Activated CD8-positive, alpha-beta memory T cell treated with anti-CD3 and anti-CD28 coated beads, Interleukin-2, amount 50 U/mL, for 1 hour (primary cell): Measurements from ENCODE around the gene CCR7.
"Not testable (repeated sequence)": the region's sequence is repeated elsewhere in the genome, so short reads cannot be mapped to it uniquely, and the experiment has no call there.

Source experiments
- DNase-seq: peaks from one replicate; pipeline ENCODE4 v3.0.0-alpha.2; 2020; ENCODE audit errors: extremely low read depth

Gene CCR7

DNA sequence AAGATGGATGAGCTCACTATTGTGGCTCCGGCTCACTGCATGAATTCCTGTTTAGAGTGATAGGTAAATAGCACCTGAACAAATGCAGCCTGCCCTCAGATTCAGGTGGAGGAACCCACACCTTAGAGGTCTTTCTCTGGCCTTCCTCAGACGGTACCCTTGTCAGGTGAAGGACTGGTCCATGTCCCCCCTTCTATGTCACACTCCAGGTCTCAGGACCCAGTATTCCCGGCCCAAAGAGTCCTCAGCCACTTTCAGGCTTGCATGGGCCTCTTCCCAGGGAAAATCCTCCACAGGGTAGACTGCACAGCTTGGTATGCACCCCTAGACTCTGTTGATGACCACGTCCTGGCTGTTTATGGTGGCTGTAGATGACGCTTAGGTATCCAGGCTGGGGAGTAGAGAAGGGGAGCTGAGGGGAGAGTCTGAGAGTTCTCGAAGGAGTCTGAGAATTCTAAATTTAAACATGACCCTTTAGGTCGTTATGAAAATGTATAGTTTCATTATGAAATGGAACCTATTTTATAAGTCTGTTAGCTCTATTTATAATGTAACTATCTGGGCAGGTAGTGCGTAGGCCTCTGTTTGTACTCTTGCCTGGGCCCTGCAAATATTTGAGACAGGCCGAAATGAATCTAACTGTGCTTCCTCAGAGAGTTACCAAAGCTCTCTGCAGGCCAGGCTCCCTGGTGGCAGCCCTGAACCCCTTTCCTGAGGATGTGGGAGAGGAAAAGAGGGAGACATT is 32.5 kb upstream of the CCR7 start:
- no peak for DNase-seq

GRCh38 chr17:40597156-40597555 is 31.9 kb upstream of the CCR7 start:
- no peak for DNase-seq

DNA sequence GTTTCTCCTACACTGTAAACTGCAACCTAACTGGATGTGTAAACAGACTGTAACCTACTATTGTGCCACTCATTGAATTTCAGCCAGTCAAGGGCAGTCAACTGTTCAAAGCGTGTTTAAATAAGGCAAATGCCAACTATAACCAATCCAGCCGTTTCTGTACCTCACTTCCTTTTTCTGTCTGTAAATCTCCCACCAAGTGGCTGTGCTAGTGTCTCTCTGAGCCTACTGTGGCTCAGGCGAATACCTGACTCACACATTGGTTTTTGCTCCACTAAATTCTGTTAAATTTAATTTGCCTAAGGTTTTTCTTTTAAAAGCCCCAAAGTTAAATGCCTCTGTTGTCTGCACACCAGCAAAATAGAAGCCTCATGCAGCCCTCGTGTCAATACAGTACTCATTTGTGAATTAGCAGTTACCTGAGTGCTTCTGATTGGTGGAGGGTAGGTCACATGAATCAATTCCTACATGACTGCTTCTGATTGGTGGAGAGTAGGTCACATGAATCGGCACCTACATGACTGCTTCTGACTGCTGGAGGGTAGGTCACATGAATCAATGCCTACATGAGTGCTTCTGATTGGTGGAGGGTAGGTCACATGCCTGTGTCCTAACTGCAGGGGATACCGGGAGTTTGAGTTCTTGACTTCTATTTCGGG is 31.1 kb upstream of the CCR7 start:
- no peak for DNase-seq

- no peak for DNase-seq
Observed at GRCh38 chr17:40590742-40591141, 25.5 kb upstream of the CCR7 start.

GRCh38 chr17:40588552-40588951 is 23.3 kb upstream of the CCR7 start:
- DNase-seq = no peak

GRCh38 chr17:40586264-40586663 is 21.0 kb upstream of the CCR7 start:
- DNase-seq = not testable (repeated sequence)

DNA sequence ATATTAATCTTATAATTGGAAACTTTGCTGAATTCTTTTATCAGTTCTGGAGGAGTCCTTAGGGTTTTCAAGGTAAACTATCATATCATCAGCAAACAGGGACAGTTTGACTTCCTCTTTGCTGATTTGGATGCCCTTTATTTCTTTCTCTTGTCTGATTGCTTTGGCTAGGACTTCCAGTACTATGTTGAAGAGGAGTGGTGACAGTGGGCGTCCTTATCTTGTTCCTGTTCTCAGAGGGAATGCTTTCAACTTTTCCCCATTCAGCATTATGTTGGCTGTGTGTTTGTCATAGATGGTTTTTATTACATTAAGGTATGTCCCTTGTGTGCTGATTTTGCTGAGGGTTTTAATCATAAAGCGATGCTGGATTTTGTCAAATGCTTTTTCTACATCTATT is 19.7 kb upstream of the CCR7 start:
- DNase-seq = not testable (repeated sequence)

- no peak for DNase-seq
Observed at GRCh38 chr17:40582328-40582901, 17.1 kb upstream of the CCR7 start.

- DNase-seq = no peak
Observed at GRCh38 chr17:40580140-40580539, 14.9 kb upstream of the CCR7 start.

- no peak for DNase-seq
Observed at GRCh38 chr17:40579471-40579870, 14.2 kb upstream of the CCR7 start.

- DNase-seq = no peak
Observed at GRCh38 chr17:40577611-40578065, 12.4 kb upstream of the CCR7 start.

DNA sequence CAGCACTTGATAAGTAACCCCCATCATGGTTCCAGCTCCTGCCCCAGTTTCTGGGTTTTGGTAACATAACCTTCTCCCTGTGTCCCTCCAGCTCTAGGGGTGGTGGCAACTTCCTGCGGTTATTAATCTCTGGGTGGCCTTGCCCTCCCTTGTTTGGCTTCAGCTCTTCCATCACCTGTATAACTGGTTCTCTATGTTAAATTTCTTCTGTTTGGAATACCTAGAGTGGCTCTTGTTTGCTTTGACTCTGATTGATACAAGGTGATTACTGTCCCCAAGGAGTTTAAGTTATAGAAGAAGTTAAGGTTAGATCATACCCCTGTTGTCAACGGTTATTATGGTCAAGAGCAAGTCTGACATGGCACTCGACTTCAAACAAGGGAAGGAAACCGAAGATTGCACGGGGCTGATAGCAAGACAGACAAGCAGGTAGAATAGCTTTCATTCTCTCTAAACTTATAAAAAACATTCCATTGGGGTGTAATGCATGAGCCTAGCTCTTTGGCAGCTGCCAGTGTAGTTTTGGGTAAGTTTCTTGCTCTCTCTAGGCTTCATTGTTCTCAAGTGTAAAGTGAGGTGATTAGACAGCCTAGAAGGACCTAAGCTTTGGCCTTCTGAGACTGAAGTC is 11.0 kb upstream of the CCR7 start:
- no peak for DNase-seq

- DNase-seq = no peak
Observed at GRCh38 chr17:40574292-40574691, 9.0 kb upstream of the CCR7 start.

- DNase-seq = not testable (repeated sequence)
Observed at GRCh38 chr17:40572245-40572993, 7.1 kb upstream of the CCR7 start.

GRCh38 chr17:40568074-40568836 is 3.0 kb upstream of the CCR7 start:
- no peak for DNase-seq

- no peak for DNase-seq
Observed at GRCh38 chr17:40567377-40567776, 2.1 kb upstream of the CCR7 start.

- DNase-seq = no peak
Observed at GRCh38 chr17:40565769-40566409, 617 bp upstream of the CCR7 start.

DNA sequence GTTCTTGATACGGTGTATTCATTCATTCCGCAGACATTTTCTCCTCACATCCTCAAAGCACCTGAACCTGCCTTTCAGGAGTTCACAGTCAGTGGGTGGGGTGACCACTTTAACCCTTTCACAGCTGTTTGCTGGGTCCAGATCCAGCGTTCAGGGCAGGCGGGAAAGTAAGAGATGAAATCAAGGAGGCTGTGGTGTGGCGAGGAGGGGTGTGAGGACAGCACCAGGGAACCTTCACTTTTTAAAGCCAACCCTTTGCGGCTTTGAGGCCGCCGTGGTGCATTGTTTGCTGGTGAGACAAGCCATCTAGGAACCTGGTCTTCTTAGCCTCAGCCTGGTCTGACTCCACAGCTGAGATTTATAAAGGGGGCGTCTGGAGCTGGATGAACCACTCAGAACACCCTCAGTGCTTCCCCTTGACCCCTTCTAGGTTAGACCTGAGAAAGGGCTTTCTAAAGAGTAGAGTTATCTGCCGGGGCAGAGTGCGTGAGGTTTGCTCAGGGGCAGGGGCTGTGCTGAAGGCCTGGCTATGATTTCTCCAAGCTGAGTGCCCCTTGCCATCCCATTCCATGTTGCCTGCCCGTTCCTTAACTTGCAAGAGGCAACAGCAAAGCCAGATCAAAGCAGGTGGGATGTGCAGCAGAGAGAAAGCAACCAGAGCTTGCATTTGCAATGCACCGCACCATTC is 933 bp downstream of the CCR7 start:
- no peak for DNase-seq

DNA sequence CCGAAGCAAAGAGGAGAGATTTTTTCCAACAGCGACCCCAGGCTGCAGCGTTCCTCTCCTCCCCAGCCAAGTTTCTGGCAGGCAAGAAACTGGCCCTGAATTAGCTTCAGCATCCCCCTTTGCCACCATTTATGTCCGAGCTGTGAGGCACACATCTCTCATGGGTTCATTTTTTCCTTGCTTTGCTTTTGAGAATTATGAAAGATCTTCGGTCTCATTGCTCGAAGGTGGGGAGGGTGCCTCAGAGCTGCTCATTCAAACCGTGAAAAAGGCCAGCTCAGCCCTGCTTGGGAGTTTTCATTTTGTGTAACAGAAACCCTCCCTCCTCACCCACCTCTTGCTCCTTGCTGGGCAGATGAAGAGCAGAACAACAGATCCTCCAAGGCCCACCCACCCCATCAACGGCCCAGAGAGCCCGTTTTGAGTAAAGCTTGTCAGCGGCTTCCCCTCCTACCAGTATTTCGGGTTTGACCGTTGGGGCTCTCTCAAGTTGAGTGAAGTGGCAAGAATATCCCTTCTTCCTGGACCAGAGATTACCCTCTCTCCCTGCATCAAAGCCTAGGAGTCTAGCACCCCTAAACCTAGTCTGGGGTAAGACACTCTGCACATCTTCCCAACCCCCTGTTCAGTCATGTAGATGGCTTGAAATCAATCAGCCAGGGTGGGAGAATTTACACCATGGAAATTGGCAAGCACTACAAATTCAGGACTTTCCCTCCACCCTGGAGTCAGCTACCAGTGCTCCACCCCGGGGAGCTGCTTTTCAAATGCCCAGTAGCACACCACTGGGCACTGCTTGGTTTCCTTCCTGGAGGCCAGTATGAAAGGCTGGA is 1.8 kb downstream of the CCR7 start:
- DNase-seq = no peak
